SK-N-SH treated with all-trans-retinoic acid at 6 μM for 48 hours (cell line): Measurements from ENCODE around the gene UTF1.

Experiments
- ATAC-seq: fragments of 200-7000 bp; cut with Tn5 transposase; 3 replicates; pipeline ENCODE4 v1.9.1; 2020; ENCODE audit warnings: mild to moderate bottlenecking, moderate library complexity
- BACH2 ChIP-seq: fragments of 250-450 bp; sonication (Bioruptor Pico); IDR thresholded peaks from 2 replicates; pipeline ENCODE4 v1.9.0; 2021; ENCODE audit warnings: mild to moderate bottlenecking, borderline replicate concordance
- CSDC2 ChIP-seq: fragments of 250-450 bp; sonication (Bioruptor Pico); IDR thresholded peaks from 2 replicates; pipeline ENCODE4 v1.5.0; 2020; ENCODE audit warnings: mild to moderate bottlenecking, moderate library complexity
- ESRRG ChIP-seq: fragments of 250-450 bp; sonication (Bioruptor Pico); IDR thresholded peaks from 2 replicates; pipeline ENCODE4 v1.6.1; 2021; ENCODE audit warnings: mild to moderate bottlenecking
- ISL1 ChIP-seq: fragments of 250-450 bp; sonication (Bioruptor Pico); IDR thresholded peaks from 2 replicates; pipeline ENCODE4 v2.1.2; 2022; ENCODE audit warnings: mild to moderate bottlenecking, moderate library complexity
- OSR1 ChIP-seq: fragments of 250-450 bp; sonication (Bioruptor Pico); IDR thresholded peaks from 2 replicates; pipeline ENCODE4 v1.8.0; 2022; ENCODE audit warnings: moderate library complexity, mild to moderate bottlenecking, inconsistent platforms
- PPARA ChIP-seq: fragments of 250-450 bp; sonication (Bioruptor Pico); IDR thresholded peaks from 2 replicates; pipeline ENCODE4 v1.5.0; 2020; ENCODE audit warnings: mild to moderate bottlenecking, borderline replicate concordance
- TCF4 ChIP-seq: fragments of 250-450 bp; sonication (Bioruptor Pico); IDR thresholded peaks from 2 replicates; pipeline ENCODE4 v1.8.0; 2021; ENCODE audit warnings: mild to moderate bottlenecking, moderate library complexity, borderline replicate concordance
- TOX ChIP-seq: fragments of 250-450 bp; sonication (Bioruptor Pico); IDR thresholded peaks from 2 replicates; pipeline ENCODE4 v1.8.0; 2021; ENCODE audit warnings: mild to moderate bottlenecking, moderate library complexity, borderline replicate concordance
- ZFP3 ChIP-seq: fragments of 250-450 bp; sonication (Bioruptor Pico); IDR thresholded peaks from 2 replicates; pipeline ENCODE4 v1.5.0; 2020; ENCODE audit warnings: mild to moderate bottlenecking, moderate library complexity
- ZFP30 ChIP-seq: fragments of 450-650 bp; formaldehyde crosslinking; IDR thresholded peaks from 2 replicates; pipeline ENCODE4 v1.5.0; 2022; ENCODE audit warnings: mild to moderate bottlenecking, moderate library complexity
- ZNF565 ChIP-seq: fragments of 450-650 bp; formaldehyde crosslinking; conservative IDR thresholded peaks from 2 replicates; pipeline ENCODE4 v1.5.0; 2020; ENCODE audit warnings: low read depth, mild to moderate bottlenecking, moderate library complexity
- ZNF70 ChIP-seq: fragments of 450-650 bp; formaldehyde crosslinking; IDR thresholded peaks from 2 replicates; pipeline ENCODE4 v1.5.0; 2020; ENCODE audit warnings: mild to moderate bottlenecking, moderate library complexity
- ZNF8 ChIP-seq: fragments of 450-650 bp; formaldehyde crosslinking; IDR thresholded peaks from 2 replicates; pipeline ENCODE4 v1.5.0; 2020; ENCODE audit warnings: mild to moderate bottlenecking, moderate library complexity
- TF ChIP-seq, protein P1 (sequence below): fragments of 250-450 bp; sonication (Bioruptor Pico); IDR thresholded peaks from 2 replicates; pipeline ENCODE4 v1.5.1; 2020; ENCODE audit warnings: low read depth, mild to moderate bottlenecking, moderate library complexity
- TF ChIP-seq, protein P2 (sequence below): fragments of 250-450 bp; sonication (Bioruptor Pico); IDR thresholded peaks from 2 replicates; pipeline ENCODE4 v1.8.0; 2020; ENCODE audit warnings: mild to moderate bottlenecking, moderate library complexity, borderline replicate concordance
- TF ChIP-seq, protein P3 (sequence below): fragments of 250-450 bp; sonication (Bioruptor Pico); IDR thresholded peaks from 2 replicates; pipeline ENCODE4 v1.5.0; 2020; ENCODE audit warnings: mild to moderate bottlenecking, moderate library complexity
- TF ChIP-seq, protein P4 (sequence below): fragments of 250-450 bp; sonication (Bioruptor Pico); IDR thresholded peaks from 2 replicates; pipeline ENCODE4 v1.8.0; 2021; ENCODE audit warnings: low read depth, mild to moderate bottlenecking, moderate library complexity, borderline replicate concordance
- TF ChIP-seq, protein P5 (sequence below): fragments of 250-450 bp; sonication (Bioruptor Pico); IDR thresholded peaks from 2 replicates; pipeline ENCODE4 v1.5.1; 2021; ENCODE audit warnings: mild to moderate bottlenecking, moderate library complexity

UTF1 gene

DNA sequence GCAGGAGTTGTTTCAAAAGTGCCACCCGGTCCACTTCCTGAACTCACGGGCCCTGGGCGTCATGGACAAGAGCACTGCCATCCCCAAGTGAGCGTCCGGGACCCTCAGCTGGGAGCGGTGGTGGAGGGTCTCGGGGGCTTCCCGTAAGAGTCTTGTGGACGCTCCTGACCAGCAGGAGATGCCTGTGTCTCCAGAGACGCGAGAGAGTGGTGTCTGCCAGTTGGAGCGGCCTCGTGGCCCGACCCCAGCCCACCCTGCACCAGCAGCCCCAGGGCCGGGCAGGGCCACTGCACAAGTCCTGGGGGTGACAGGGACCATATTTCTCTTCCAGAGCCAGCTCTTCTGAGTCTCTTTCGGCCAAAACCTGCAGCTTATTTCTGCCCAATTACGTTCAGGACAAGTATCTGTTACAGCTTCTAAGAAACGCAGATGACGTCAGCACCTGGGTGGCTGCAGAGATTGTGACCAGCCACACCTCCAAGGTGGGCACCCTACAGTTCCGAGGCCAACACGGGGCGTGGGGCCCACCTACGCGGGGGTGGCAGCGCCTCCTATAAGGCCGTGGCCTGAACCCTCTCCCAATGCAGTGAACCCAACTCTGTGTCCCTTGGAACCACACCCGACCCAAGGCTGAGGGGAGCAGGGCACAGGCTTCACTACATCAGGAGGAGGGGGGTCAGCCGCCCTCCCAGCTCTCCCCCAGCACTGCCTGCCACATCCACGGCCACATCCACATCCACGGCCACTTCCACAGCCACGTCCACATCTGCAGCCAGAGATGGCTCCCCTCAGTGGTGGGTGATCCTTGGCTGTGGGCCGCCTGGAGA lies 16.2 kb upstream of the UTF1 start:
- ATAC-seq: no peak
- TF ChIP-seq CSDC2 (CRISPR knock-in tag) (no peak), ZNF70 (CRISPR knock-in tag) (no peak), ZNF8 (CRISPR knock-in tag) (no peak), PPARA (CRISPR knock-in tag) (no peak), TCF4 (CRISPR knock-in tag) (no peak), ESRRG (CRISPR knock-in tag) (no peak), TOX (CRISPR knock-in tag) (no peak), ZNF565 (CRISPR knock-in tag) (no peak), ZFP3 (CRISPR knock-in tag) (no peak)
- TF ChIP-seq, protein P1, sequence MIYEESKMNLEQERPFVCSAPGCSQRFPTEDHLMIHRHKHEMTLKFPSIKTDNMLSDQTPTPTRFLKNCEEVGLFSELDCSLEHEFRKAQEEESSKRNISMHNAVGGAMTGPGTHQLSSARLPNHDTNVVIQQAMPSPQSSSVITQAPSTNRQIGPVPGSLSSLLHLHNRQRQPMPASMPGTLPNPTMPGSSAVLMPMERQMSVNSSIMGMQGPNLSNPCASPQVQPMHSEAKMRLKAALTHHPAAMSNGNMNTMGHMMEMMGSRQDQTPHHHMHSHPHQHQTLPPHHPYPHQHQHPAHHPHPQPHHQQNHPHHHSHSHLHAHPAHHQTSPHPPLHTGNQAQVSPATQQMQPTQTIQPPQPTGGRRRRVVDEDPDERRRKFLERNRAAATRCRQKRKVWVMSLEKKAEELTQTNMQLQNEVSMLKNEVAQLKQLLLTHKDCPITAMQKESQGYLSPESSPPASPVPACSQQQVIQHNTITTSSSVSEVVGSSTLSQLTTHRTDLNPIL: no peak
- TF ChIP-seq, protein P2, sequence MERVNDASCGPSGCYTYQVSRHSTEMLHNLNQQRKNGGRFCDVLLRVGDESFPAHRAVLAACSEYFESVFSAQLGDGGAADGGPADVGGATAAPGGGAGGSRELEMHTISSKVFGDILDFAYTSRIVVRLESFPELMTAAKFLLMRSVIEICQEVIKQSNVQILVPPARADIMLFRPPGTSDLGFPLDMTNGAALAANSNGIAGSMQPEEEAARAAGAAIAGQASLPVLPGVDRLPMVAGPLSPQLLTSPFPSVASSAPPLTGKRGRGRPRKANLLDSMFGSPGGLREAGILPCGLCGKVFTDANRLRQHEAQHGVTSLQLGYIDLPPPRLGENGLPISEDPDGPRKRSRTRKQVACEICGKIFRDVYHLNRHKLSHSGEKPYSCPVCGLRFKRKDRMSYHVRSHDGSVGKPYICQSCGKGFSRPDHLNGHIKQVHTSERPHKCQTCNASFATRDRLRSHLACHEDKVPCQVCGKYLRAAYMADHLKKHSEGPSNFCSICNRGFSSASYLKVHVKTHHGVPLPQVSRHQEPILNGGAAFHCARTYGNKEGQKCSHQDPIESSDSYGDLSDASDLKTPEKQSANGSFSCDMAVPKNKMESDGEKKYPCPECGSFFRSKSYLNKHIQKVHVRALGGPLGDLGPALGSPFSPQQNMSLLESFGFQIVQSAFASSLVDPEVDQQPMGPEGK (CRISPR knock-in tag): no peak
- TF ChIP-seq, protein P3, sequence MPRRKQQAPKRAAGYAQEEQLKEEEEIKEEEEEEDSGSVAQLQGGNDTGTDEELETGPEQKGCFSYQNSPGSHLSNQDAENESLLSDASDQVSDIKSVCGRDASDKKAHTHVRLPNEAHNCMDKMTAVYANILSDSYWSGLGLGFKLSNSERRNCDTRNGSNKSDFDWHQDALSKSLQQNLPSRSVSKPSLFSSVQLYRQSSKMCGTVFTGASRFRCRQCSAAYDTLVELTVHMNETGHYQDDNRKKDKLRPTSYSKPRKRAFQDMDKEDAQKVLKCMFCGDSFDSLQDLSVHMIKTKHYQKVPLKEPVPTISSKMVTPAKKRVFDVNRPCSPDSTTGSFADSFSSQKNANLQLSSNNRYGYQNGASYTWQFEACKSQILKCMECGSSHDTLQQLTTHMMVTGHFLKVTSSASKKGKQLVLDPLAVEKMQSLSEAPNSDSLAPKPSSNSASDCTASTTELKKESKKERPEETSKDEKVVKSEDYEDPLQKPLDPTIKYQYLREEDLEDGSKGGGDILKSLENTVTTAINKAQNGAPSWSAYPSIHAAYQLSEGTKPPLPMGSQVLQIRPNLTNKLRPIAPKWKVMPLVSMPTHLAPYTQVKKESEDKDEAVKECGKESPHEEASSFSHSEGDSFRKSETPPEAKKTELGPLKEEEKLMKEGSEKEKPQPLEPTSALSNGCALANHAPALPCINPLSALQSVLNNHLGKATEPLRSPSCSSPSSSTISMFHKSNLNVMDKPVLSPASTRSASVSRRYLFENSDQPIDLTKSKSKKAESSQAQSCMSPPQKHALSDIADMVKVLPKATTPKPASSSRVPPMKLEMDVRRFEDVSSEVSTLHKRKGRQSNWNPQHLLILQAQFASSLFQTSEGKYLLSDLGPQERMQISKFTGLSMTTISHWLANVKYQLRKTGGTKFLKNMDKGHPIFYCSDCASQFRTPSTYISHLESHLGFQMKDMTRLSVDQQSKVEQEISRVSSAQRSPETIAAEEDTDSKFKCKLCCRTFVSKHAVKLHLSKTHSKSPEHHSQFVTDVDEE (CRISPR knock-in tag): no peak
- TF ChIP-seq, all 23 proteins: peak for 0

DNA sequence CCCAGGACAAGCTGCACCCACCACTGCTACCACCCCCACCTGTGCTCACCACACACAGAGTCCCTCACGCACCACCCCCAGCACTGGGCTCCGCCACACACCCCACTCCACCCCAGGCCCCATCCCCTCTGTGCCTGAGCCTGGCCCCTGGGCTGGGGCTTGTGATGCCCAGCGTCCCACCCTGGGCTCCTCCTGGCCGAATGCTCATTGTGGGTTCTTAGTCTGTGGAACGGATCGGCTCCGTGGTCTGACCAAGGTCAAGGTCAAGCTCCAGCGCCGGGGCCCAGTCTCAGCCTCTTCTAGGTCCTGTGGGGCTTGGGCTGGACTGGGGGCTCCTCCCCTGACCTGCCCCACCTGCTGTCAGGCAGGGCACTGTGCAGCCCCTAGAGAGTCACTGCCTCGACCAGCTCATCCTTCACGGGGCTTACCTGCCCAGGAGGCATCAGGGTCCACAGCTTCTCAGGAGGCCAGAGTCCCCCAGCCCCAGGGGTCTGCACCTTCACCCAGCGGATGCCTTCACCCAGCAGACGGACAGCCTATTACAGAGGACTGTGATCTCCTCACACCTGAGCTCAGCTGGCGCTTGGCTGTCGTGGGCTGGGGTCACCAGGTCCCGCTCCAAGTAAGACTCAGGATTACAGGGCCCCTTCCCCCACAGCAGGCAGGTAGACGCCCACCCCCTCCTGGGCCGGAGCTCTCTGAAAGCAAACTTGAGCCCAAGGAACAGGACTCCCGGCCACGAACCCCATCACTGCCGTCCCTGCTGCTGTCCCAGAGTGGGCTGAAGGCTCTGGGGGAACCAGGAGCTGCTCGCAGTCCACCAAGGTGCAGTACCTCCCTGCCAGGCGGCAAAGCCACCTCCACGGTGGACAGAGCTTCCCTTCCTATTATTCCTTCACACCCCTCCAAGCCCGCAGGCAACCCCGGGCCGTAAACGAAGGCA lies 15.3 kb upstream of the UTF1 start:
- no peak for ATAC-seq
- no peak for TF ChIP-seq ZFP30 (CRISPR knock-in tag)
- TF ChIP-seq TCF4 (CRISPR knock-in tag): no peak
- TF ChIP-seq ZNF8 (CRISPR knock-in tag): no peak
- TF ChIP-seq PPARA (CRISPR knock-in tag): no peak
- TF ChIP-seq, protein P3 (CRISPR knock-in tag): no peak
- TF ChIP-seq ISL1 (CRISPR knock-in tag): no peak

DNA sequence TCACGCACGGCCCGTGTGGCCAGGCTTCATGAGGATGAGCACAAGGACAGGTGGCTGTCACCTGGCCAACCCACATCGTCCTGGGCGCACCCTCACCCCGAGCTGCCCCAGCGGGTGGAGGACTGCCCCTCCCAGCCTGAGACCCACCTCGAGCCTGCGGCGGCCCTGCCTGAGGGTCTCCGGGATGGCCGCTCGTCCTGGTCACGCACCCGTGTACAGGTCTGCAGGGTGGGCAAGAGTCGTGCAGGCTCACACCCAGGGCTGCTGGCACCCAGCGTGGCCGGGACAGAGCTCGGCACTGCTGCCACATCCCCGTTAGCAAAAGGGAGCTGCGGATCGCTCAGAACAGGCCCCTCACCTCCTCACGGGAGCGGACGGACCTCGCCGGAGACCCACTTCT lies 14.4 kb upstream of the UTF1 start:
- ATAC-seq: no peak
- TF ChIP-seq, protein P4, sequence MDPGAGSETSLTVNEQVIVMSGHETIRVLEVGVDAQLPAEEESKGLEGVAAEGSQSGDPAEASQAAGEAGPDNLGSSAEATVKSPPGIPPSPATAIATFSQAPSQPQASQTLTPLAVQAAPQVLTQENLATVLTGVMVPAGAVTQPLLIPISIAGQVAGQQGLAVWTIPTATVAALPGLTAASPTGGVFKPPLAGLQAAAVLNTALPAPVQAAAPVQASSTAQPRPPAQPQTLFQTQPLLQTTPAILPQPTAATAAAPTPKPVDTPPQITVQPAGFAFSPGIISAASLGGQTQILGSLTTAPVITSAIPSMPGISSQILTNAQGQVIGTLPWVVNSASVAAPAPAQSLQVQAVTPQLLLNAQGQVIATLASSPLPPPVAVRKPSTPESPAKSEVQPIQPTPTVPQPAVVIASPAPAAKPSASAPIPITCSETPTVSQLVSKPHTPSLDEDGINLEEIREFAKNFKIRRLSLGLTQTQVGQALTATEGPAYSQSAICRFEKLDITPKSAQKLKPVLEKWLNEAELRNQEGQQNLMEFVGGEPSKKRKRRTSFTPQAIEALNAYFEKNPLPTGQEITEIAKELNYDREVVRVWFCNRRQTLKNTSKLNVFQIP (CRISPR knock-in tag): no peak
- no peak for TF ChIP-seq CSDC2 (CRISPR knock-in tag)
- no peak for TF ChIP-seq OSR1 (CRISPR knock-in tag)
- TF ChIP-seq, protein P1: no peak
- TF ChIP-seq PPARA (CRISPR knock-in tag): no peak
- TF ChIP-seq, protein P2 (CRISPR knock-in tag): no peak
- TF ChIP-seq BACH2: no peak
- no peak for TF ChIP-seq TOX (CRISPR knock-in tag)
- TF ChIP-seq, protein P5, sequence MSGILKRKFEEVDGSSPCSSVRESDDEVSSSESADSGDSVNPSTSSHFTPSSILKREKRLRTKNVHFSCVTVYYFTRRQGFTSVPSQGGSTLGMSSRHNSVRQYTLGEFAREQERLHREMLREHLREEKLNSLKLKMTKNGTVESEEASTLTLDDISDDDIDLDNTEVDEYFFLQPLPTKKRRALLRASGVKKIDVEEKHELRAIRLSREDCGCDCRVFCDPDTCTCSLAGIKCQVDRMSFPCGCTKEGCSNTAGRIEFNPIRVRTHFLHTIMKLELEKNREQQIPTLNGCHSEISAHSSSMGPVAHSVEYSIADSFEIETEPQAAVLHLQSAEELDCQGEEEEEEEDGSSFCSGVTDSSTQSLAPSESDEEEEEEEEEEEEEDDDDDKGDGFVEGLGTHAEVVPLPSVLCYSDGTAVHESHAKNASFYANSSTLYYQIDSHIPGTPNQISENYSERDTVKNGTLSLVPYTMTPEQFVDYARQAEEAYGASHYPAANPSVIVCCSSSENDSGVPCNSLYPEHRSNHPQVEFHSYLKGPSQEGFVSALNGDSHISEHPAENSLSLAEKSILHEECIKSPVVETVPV: no peak
